8988T (cell line): ENCODE results near the gene FOXO3.
"Not testable (repeated sequence)": the region's sequence is repeated elsewhere in the genome, so short reads cannot be mapped to it uniquely, and the experiment has no call there.

Experiments
- DNase-seq: peaks from one replicate; pipeline ENCODE4 v3.0.0; 2011

The FOXO3 gene

DNA sequence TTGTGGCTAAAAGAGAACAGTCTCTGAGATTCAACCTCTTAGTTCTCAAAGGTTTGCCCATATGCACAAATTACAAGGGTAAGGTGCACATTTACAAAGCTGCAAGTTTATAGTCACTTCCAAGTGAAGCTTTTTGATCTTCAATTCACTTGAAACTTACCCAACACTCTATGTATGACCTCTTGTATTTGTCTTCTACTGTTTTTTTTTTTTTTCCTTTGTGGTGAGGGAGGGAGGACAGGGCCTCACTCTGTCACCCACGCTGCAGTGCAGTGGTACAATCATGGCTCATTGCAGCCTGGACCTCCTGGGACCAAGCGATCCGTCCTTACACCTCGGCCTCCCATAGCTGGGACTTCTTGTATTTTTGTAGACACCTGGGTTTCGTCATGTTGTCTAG, 4.5 kb upstream of the FOXO3 start:
- DNase-seq: no peak

GRCh38 chr6:108556866-108557493, 3.7 kb upstream of the FOXO3 start:
- DNase-seq: no peak

DNA sequence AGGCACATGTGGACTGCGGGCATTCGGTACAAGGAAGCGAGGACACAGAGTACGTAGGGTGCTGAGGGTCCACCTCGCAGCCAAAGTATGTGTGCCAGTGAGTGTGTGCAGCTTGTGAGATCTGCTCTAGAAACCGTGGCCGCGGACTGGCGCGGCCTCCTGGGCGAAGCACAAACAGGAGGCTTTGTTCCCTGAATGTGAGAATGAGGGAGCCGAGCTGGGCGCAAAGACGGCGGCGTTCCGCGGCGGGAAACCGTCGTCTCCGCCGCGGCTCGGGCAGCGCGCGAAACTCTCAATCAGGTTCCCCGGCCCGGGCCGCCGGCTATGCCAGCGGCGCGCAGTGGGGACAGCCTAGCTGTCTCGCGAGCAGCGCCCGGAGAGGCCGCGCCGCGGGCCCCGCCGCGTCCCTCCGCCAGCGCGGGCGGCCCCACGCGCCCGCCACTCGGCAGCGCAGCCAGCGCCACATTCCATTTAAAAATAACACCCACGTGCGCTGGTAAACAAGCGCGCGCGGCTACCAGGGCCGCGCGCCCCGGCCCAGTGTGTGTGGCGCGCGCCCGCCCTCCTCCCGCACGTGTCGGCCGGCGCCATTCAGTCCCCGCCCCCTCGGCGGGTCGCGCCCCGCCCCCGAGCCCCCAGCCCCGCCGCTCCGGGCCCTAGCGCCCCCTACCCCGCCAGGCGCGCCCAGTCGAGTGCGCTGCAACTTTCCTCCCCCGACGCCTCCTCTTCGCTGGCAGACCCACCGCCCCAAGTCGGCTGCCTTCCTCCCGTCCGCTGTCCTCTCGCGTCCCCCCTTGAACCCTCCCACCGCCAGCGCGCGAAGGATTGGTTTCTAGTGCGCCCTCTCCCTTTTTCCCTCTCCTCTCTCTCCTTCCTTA, 3.0 kb upstream of the FOXO3 start:
- DNase-seq: peak; percentile 69

DNA sequence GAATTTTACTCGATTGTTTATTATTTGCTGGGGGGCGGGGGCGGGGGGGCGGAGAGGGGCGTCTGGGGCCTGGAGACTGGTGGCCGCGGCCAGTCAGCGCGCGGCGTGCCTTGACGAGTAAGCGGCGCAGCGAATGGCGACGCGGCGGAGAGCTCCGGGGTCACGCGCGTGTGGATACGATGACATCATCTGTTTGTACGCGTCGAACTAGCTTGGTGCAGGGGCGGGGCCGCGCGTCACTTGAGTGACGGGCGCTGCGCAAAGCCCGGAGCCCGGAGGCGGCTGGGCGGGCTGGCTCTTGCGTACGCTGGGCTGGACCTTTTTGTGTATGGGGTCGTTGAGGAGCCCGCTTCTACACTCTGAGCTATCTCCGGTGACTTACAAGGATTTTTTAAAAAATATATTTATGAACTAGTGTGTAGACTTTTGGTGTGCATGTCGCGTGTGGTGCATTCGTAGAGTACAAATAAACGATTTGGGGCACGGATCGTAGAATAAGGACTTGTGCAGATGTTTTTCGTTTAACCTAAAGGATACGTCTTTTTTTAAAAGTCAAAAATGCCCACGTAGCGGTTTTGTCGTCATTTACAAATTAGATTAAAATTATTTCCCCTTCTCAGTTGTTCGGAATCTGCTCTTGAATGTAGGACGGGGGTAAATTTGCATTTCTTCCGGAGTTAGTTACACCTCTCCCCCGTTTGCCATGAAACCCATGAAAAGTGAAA, 2.2 kb upstream of the FOXO3 start:
- peak; percentile 90 for DNase-seq

DNA sequence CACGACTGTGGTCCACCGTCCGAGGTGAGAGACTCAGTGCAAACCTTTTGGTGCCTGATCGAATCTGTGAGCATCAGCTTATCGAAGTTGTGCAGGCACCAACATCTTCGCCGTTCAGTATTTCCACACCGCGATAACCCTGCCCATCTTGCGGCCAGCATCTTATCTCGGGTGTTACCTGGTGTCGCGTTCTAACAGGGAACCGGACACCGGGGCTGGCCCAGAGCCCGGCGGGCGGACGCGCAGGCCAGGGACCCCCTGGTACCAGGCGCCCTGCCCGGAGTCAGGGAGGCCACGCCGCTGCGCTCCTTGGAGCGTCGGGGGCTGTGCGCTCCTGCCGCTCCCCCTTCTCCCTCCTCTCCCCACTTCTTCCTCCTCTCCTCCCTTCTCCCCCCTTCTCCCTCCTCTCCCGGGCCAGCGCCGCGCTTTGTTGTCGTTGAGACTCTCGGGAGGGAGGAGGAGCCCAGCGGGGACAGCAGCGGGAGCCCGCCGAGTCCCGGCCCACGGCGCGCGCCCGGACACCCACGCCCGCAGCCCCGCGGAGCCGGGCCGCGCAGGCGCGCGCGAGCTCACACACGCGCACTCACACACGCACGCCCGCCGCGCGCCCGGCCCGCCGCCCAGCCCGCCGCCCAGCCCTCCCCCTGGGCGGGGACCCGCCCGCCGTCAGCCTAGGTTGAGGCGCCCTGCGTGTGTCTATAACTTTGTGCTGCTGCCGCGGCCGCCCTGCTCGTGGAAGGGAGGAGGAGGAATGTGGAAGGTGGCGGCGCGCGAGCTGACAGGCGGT, 1.4 kb upstream of the FOXO3 start:
- peak; percentile 78 for DNase-seq

DNA sequence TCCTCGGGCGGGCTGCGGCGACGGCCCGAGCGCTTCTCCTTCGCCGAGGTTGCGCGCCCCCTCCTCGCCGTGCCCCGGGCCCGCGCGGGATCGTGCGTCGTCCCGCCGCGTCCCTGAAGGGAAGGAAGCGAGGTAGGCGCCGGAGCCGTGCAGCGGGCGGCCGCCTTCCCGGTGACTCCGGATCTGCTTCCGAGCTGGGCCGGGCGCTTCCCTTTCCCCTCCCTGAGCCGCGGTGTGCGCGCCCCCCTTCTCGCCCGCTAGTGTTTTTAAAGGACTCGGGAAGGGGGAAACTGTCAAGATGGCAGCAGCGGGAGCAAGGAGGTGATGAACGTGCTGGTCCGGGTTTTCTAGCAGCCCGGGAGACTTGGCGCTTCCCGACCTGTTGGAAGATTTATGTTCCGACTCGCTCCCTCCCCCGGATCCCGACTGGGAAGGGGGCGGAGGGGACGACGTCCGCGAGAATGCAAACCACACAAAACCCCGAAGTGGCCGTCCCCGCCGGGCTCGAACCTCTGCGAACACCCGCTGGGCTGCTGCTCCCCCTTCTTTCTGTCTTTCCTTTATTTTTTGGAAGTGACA, 744 bp upstream of the FOXO3 start:
- DNase-seq: peak; percentile 46

DNA sequence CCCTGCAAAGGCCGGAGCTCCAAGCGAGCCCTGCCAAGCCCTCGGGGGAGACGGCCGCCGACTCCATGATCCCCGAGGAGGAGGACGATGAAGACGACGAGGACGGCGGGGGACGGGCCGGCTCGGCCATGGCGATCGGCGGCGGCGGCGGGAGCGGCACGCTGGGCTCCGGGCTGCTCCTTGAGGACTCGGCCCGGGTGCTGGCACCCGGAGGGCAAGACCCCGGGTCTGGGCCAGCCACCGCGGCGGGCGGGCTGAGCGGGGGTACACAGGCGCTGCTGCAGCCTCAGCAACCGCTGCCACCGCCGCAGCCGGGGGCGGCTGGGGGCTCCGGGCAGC, 561 bp downstream of the FOXO3 start:
- DNase-seq: not testable (repeated sequence)

DNA sequence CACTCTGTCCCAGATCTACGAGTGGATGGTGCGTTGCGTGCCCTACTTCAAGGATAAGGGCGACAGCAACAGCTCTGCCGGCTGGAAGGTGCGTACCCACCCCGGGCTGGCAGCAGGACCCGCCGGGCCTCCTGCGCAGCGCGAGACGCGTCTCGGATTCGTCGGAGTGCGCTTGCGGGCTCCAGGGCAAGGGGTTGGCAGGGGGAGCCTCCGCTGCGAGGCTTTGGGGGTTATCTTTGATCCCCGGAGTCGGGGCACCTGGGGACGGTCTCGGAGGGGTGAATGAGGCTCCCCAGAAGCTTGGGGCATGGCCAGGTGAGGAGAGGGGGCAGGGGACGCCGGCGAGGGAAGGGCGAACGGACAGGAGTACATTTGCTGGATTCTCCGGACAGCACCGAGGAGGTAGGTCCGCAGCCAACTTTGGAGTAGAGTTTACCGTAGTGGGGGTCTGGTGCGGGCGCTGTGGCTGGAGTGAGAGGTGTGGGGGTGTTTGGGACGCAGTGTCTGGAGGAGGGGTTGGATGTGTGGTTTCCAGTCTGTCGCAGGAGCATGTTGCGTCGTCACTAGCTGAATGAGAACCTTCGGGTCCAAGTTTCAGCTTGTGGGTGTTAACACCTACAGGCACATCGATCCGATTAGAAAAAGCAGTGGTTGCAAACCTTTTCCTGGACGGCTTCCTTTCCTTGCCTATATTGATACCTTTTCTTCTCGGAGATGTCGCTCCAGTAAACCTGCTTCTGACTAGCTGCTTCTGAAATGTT, 1.2 kb downstream of the FOXO3 start:
- DNase-seq: peak; percentile 44

- DNase-seq: peak; percentile 92
These were observed 1.8 kb downstream of the FOXO3 start for GRCh38 chr6:108562503-108562993.

- no peak for DNase-seq
These were observed 2.6 kb downstream of the FOXO3 start for GRCh38 chr6:108563292-108563691.

DNA sequence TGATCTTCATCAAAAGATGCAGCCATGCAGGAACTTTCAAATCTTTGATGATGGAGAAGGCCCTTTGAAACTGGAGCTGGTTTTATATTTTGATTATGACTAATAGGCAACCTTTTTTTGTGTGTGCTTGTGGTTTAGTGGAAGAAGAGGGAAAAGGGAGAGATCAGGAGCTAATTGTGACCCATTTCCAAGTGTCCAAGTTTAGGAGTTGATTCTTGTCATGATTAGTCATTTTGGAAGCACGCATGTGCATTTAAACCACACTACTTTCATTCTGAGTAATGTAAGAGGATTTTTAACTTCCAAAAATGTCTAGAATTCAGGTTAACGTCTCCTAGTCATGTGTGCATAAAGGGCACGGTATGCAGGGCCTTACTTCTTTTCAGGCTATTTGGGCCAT, 3.5 kb downstream of the FOXO3 start:
- DNase-seq: peak; percentile 24

DNA sequence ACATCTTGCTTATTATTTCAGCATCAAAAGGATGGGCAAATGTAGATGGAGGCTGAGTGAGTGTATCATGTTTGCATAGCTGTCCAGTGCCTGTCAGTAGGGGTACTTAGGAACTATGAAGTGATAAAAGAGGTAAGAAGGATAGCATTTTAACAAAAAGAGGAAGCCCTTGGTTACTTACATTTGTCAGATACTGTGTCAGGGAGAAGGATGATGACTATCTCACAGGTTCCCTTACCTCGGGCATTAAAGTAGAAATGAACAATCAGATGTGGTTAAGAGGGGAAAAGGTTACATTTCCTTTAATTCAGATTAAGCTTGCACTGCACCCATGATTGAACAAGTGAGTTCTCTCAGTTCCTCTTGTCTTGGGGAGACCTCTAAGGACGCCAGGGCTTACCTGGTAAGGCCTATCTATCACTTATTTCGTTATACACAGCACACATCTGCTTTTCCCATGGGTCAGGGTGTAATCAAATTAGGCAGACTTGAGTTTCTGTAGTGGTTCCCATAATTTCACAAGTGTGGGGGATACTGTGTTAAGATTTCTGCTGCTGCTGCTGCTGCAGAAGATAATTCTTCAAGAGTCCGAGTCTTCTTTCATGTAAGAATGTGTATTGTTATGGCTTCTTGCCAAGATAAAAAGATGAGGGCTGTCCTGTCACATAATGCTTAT, 4.5 kb downstream of the FOXO3 start:
- no peak for DNase-seq

DNA sequence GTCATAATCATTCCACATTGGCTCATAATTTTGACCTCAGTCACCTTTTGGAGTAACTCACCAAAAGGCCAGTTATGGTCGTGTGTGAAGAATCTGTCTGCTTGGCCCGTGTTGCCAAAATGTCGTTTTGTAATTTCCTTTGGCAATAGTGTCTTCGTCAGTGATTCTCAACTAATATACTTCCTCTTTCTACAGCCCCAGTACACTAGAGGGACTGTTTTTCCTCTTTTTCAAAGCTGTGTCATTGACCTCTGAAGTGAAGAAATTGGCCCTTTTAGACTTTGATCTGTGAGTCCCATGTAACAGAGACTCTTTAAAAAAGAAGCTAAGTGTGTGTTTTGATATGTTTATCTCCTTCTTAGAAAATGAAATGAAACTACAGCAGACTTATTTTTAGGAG, 5.2 kb downstream of the FOXO3 start:
- no peak for DNase-seq

DNA sequence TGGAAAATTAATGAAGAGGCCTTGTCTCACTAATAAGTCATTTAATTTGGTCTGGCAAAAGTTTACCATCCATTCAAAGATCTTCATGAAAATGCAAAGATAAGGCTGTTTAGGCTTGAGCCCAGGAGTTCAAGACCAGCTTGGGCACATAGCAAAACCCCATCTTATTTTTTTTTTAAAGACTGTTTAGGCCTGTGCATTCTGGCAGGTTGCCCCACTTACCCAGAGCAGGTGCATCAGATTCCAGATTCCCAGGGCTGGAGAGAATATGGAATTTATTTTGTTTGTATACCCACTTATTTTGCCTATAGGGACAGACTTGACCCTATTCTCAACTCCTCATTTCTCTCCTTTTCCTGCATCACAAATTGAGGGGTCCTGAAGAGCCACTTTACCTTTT, 5.7 kb downstream of the FOXO3 start:
- no peak for DNase-seq

DNA sequence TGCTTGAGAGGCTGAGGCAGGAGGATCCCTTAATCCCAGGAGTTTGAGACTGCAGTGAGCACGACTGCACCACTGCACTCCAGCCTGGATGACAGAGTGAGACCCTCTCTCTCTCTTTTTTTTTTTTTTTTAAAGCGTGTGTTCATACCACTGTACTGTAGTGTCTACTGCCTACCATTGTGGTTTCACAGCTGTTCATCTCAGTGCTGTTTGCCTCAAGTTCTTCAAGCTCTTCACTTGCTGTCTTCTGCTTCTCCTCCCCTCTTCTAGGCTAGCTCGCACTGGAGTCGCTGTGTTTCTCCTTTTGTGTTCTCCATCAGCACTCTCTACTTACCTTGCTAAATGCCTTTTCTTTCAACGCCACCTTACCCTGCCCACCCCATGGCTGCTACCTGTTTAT, 7.4 kb downstream of the FOXO3 start:
- no peak for DNase-seq

DNA sequence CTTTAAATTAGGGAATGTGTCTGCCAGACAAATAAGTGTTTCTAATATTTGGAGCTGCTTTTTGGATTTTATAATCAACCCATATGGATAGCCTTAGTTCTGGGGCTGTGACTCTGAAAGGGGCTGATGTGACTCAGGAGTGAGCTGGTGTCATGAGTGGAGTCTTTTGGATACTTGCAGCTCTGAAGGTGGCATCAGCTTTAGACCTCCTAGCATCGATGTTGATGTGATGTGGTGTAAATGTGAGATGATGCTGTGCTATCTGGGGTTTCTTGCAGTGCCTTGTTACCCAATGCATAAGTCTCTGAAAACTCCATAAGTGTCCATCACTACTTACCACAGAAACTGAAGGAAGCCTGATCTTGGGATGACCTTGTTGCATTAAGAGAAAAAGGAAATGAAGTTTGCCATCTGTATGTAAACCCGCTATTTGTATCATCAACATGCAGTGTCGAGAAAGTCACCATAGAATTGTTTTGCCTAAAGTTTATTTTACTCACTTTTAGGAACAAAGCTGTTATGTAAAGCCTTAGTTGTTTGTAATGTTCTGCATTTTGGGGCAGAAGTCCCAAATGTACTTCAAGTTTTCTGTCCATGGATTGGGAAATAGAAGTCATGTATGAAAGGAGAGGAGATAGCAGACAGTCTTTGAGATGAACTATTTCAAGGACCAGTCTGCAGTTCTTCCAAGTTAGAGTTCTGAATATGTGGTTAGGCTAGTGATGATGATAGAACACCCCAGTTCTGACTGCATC, 8.0 kb downstream of the FOXO3 start:
- DNase-seq: no peak

DNA sequence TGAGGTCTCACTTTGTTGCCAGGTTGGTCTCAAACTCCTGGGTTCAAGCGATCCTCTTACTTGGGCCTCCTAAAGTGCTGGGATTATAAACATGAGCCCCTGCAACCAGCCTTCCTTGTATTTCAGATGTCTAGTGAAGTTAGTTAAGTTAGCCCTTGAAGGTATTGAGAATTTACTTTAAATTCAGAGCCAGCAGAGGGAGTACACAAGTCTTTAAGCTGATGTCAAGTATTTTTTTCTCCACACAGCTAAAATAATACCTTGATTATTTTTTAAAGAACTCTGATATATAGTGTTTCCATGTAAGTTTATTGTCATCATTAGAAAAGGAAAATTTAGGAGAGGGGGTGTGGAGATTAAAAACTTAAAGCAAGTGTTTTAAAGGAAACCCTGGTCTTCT, 9.8 kb downstream of the FOXO3 start:
- DNase-seq: no peak

DNA sequence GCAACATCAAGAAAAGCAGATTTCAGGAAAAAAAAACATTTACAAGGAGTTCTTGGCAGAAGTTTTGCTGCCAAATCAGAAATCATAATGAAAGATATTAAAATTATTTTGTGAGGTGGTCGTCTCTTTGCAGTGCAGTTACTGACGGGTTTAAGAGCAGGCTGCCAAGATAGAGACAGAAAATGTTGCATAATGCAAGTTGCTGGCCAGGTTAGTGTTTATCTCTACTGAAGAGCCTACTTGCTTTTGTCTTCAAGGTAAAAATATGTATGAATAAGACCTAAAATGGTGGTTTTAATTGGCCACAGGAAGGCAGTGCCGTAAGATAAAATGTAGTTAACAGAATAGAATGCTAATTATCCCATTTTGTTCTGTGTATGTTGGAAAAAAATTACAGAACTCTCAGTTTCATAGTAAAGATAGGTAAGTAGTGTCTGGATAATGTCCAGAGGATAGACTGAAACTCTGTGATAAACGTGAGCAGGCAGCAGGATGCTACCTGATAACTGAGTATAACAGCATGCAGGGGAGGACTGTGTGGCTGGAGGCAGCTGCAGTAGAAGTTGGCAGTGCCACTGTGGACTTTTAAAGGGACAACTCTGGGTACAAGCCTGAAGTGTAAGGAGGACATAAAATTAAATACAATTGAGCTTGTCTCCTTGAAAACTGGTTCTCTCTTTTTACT, 13.9 kb downstream of the FOXO3 start:
- no peak for DNase-seq

GRCh38 chr6:108575905-108576494, 15.3 kb downstream of the FOXO3 start:
- DNase-seq: no peak
